Measurements from ENCODE around the gene CCSER2.

Gene CCSER2

DNA sequence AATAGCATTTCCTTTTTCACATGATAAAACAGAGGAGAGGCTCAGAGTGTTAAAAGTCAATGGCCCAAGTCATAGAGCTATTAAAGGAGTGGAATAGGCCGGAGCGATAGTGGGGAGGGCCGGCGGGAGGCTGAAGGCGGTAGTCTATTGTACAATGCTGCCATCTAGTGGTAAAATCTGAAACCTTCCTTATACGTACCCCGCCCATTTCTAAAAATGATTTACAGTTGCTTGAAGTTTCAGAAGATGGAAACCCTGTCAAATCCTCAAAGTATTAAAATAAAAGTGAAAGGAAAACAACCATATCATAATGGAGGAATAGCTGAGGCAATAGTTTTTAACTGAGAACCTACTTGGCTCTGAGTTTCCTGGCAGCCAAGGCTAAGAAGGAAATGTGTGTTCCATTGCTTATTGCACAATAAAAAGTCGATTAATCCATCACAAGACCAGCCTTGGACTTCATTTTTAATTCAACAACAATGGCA is 209.1 kb downstream of the CCSER2 start:
- H3K36me3 ChIP-seq (ENCODE audit: insufficient read depth, low read length), result no peaks in the 10 kb centered on the region
- H3K4me1 ChIP-seq (ENCODE audit: insufficient read depth, low read length, severe bottlenecking), result no peaks in the 10 kb centered on the region
- no peak overlapping the region for H3K9ac ChIP-seq (ENCODE audit: low read length)
- H3K9me3 ChIP-seq (ENCODE audit: low read length), result no peaks in the 10 kb centered on the region
- H3K79me2 ChIP-seq (ENCODE audit: insufficient read depth, low read length), result no peaks in the 10 kb centered on the region
- H3K9me2 ChIP-seq (ENCODE audit: low read depth, low read length), result no peaks in the 10 kb centered on the region
- no peaks in the 10 kb centered on the region for H3F3A ChIP-seq (ENCODE audit: insufficient read depth, low read length)
- no peaks in the 10 kb centered on the region for H4K20me1 ChIP-seq (ENCODE audit: insufficient read depth, low read length)
- no peak overlapping the region for H3K4me3 ChIP-seq (ENCODE audit: low read depth, low read length, poor library complexity, severe bottlenecking)
- no peak for TF ChIP-seq EZH2 (IDR thresholded peaks at IDR 0.05; ENCODE audit: borderline replicate concordance, low read length)
- TF ChIP-seq, protein P1, sequence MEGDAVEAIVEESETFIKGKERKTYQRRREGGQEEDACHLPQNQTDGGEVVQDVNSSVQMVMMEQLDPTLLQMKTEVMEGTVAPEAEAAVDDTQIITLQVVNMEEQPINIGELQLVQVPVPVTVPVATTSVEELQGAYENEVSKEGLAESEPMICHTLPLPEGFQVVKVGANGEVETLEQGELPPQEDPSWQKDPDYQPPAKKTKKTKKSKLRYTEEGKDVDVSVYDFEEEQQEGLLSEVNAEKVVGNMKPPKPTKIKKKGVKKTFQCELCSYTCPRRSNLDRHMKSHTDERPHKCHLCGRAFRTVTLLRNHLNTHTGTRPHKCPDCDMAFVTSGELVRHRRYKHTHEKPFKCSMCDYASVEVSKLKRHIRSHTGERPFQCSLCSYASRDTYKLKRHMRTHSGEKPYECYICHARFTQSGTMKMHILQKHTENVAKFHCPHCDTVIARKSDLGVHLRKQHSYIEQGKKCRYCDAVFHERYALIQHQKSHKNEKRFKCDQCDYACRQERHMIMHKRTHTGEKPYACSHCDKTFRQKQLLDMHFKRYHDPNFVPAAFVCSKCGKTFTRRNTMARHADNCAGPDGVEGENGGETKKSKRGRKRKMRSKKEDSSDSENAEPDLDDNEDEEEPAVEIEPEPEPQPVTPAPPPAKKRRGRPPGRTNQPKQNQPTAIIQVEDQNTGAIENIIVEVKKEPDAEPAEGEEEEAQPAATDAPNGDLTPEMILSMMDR (IDR thresholded peaks at IDR 0.05; ENCODE audit: low read length), result peak; percentile 82
- H3K4me2 ChIP-seq (ENCODE audit: low read length), result no peak overlapping the region
- no peaks in the 10 kb centered on the region; the same call in 1 of the 2 replicates for H3K27me3 ChIP-seq (ENCODE audit: insufficient read depth, low read length)
- no peak overlapping the region for H2AFZ ChIP-seq (ENCODE audit: low read length)
- H3K27ac ChIP-seq (ENCODE audit: low read depth, low read length, poor library complexity, severe bottlenecking), result no peak overlapping the region

DNA sequence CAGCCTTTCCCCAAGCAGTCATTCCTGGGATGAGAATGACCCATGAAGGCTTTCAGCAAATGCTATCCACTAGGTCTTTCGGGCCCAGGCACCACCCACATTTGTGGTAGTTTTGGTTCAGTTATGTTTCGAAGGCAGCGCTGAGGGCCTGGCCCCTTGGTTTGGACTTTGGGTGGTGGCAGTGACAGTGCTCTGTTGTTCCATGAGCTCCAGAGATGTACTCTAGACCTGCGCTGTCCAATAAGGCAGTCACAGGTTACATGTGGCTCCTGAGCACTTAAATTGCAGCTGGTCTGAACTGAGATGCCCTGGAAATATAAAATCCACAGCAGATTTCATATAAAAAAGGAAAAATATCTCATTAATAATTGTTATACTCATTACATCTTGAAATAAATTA is 209.6 kb downstream of the CCSER2 start:
- no peak overlapping the region for H3K9ac ChIP-seq (ENCODE audit: low read length)
- H3K9me3 ChIP-seq (ENCODE audit: low read length), result no peaks in the 10 kb centered on the region
- no peak overlapping the region for H3K4me2 ChIP-seq (ENCODE audit: low read length)
- H3F3A ChIP-seq (ENCODE audit: insufficient read depth, low read length), result no peaks in the 10 kb centered on the region
- no peak for TF ChIP-seq EZH2 (IDR thresholded peaks at IDR 0.05; ENCODE audit: borderline replicate concordance, low read length)
- TF ChIP-seq, protein P1 (IDR thresholded peaks at IDR 0.05; ENCODE audit: low read length), result no peak
- no peak overlapping the region for H2AFZ ChIP-seq (ENCODE audit: low read length)
- H3K36me3 ChIP-seq (ENCODE audit: insufficient read depth, low read length), result no peaks in the 10 kb centered on the region
- H3K4me3 ChIP-seq (ENCODE audit: low read depth, low read length, poor library complexity, severe bottlenecking), result no peak overlapping the region
- no peaks in the 10 kb centered on the region for H3K9me2 ChIP-seq (ENCODE audit: low read depth, low read length)
- H3K4me1 ChIP-seq (ENCODE audit: insufficient read depth, low read length, severe bottlenecking), result no peaks in the 10 kb centered on the region
- H4K20me1 ChIP-seq (ENCODE audit: insufficient read depth, low read length), result no peaks in the 10 kb centered on the region
- H3K27me3 ChIP-seq (ENCODE audit: insufficient read depth, low read length), result no peaks in the 10 kb centered on the region; the same call in 1 of the 2 replicates
- no peaks in the 10 kb centered on the region for H3K79me2 ChIP-seq (ENCODE audit: insufficient read depth, low read length)
- no peak overlapping the region for H3K27ac ChIP-seq (ENCODE audit: low read depth, low read length, poor library complexity, severe bottlenecking)

DNA sequence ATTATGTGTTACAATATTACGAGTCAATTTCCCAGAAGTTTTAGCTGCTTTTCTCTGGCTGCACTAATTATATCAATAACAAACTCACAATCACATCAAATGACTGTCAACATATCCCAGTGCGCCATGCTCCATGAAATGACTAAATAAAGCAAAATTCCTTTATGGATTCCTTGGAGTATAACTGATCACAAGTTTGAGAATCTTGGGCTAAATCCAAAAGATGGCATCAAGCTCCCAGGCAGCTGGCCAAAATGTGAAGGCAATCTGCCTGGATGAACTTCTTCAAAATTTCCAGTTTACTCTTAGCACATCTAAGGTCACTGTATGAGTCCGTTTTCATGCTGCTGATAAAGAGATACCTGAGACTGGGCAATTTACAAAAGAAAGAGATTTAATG is 210.8 kb downstream of the CCSER2 start:
- no peak overlapping the region for H3K4me2 ChIP-seq (ENCODE audit: low read length)
- no peak overlapping the region for H2AFZ ChIP-seq (ENCODE audit: low read length)
- no peaks in the 10 kb centered on the region for H3K9me3 ChIP-seq (ENCODE audit: low read length)
- H3K9me2 ChIP-seq (ENCODE audit: low read depth, low read length), result no peaks in the 10 kb centered on the region
- no peak overlapping the region for H3K4me3 ChIP-seq (ENCODE audit: low read depth, low read length, poor library complexity, severe bottlenecking)
- H3K9ac ChIP-seq (ENCODE audit: low read length), result no peak overlapping the region
- no peak overlapping the region for H3K27ac ChIP-seq (ENCODE audit: low read depth, low read length, poor library complexity, severe bottlenecking)
- no peaks in the 10 kb centered on the region for H4K20me1 ChIP-seq (ENCODE audit: insufficient read depth, low read length)
- no peaks in the 10 kb centered on the region for H3K4me1 ChIP-seq (ENCODE audit: insufficient read depth, low read length, severe bottlenecking)
- TF ChIP-seq, protein P1 (IDR thresholded peaks at IDR 0.05; ENCODE audit: low read length), result no peak
- TF ChIP-seq EZH2 (IDR thresholded peaks at IDR 0.05; ENCODE audit: borderline replicate concordance, low read length), result no peak
- no peaks in the 10 kb centered on the region; the same call in 1 of the 2 replicates for H3K27me3 ChIP-seq (ENCODE audit: insufficient read depth, low read length)
- H3K79me2 ChIP-seq (ENCODE audit: insufficient read depth, low read length), result no peaks in the 10 kb centered on the region
- H3F3A ChIP-seq (ENCODE audit: insufficient read depth, low read length), result no peaks in the 10 kb centered on the region
- H3K36me3 ChIP-seq (ENCODE audit: insufficient read depth, low read length), result no peaks in the 10 kb centered on the region
